ENCODE measurements around the gene AGFG2.

GRCh38 chr7:100568176-100568895 is 29.3 kb downstream of the AGFG2 start:
- TF ChIP-seq RXRA (IDR thresholded peaks at IDR 0.05) (peak; percentile 75 to 88), GABPA (IDR thresholded peaks at IDR 0.05 in 1 of 2, conservative IDR thresholded peaks at IDR 0.05 in 1 of 2) (no peak), RAD21 (IDR thresholded peaks at IDR 0.05) (peak; percentile 12 to 26), HNF4A (conservative IDR thresholded peaks at IDR 0.05) (peak; percentile 84 to 93)
- TF ChIP-seq, protein P1, sequence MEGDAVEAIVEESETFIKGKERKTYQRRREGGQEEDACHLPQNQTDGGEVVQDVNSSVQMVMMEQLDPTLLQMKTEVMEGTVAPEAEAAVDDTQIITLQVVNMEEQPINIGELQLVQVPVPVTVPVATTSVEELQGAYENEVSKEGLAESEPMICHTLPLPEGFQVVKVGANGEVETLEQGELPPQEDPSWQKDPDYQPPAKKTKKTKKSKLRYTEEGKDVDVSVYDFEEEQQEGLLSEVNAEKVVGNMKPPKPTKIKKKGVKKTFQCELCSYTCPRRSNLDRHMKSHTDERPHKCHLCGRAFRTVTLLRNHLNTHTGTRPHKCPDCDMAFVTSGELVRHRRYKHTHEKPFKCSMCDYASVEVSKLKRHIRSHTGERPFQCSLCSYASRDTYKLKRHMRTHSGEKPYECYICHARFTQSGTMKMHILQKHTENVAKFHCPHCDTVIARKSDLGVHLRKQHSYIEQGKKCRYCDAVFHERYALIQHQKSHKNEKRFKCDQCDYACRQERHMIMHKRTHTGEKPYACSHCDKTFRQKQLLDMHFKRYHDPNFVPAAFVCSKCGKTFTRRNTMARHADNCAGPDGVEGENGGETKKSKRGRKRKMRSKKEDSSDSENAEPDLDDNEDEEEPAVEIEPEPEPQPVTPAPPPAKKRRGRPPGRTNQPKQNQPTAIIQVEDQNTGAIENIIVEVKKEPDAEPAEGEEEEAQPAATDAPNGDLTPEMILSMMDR (IDR thresholded peaks at IDR 0.05; ENCODE audit: low read depth, low read length, missing input control) = no peak

All from liver (tissue), 3 donors.